Activated CD4-positive, CD25-positive, alpha-beta regulatory T cell treated with anti-CD3 and anti-CD28 coated beads, Interleukin-2, amount 50 U/mL, for 72 hours (primary cell): ENCODE measurements around the gene ZNF821.
A peak's percentile ranks its signal among the peaks of the same experiment; 100 is the strongest.
"Not testable (repeated sequence)": the region's sequence is repeated elsewhere in the genome, so short reads cannot be mapped to it uniquely, and the experiment has no call there.

Experiments
- DNase-seq: peaks from one replicate; pipeline ENCODE4 v3.0.0; 2021

The ZNF821 gene

DNA sequence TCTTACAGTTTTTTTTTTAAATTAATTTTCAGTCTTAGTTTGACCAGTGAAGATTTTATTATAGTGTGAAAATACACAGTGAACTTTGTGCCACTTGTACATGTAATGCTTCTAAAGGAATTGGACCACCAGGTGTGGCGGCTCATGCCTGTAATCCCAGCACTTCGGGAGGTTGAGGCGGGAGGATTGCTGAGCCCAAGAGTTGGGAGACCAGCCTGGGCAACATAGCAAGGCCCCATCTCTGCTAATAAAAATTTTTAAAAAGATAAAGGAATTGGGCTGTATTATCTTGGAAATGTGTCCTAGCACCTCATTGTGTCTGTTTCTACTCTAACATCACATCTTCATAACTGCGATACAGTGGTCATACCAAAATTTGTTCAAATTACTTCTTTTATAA, 15.2 kb upstream of the ZNF821 start:
- no peak for DNase-seq

DNA sequence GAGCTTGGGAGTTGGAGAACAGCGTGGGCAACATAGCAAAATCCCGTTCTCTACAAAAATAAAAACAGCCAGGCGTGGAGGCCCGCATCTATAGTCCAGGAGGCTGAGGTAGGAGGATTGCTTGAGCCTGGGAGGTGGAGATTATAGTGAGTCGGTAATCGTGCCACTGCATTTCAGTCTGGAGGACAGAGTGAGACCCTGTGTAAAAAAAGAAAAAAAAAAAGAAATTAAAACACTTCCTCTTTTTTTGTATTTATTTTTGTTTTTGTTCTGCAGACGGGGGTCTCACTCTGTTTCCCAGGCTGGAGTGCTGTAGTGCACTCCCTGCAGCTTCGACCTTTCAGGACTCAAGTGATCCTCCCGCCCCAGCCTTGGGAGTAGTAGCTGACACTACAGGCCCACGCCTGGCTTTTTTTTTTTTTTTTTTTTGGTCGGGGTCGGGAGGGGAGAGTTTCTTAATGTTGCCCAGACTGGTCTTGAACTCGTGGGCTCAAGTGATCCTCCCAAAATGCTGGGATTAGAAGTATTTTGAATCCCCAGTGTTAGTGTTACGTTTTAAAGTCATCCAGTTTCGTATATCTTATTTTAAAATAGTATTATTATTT, 12.9 kb upstream of the ZNF821 start:
- DNase-seq: no peak

DNA sequence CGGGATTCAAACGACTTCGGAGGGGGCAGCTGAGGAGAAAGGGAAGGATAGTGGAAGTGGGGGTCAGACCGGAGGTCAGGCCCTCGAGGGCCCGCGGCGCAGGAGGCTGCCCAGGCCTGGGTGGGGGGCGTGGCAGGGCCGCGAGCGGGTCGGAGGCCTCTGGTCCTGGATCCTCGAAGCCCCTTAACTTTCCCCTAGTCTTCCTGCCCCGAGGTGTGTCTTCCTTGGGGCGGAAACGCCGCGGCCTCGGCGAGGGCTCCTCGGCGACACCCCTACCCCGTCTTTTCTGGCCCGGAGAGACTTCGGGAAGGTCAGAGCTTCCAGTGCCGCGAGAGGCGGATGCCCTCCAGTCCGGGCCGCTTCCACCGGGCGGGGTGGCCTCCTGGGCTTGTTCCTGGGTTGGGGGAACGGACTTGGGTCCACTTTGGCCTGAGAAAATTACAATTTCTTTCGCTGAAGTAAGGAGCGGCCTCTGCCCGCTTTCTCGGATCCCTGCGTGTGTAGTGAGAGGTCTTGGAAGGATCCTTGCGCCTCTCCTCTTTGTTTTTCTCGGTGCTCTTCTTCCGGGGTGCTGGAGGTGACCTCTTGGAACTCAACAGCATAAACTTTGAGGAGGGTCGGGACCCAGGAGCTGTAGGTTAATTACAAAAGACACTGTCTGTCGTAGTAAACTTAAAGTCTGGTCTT, 11.8 kb upstream of the ZNF821 start:
- DNase-seq: peak; percentile 65

DNA sequence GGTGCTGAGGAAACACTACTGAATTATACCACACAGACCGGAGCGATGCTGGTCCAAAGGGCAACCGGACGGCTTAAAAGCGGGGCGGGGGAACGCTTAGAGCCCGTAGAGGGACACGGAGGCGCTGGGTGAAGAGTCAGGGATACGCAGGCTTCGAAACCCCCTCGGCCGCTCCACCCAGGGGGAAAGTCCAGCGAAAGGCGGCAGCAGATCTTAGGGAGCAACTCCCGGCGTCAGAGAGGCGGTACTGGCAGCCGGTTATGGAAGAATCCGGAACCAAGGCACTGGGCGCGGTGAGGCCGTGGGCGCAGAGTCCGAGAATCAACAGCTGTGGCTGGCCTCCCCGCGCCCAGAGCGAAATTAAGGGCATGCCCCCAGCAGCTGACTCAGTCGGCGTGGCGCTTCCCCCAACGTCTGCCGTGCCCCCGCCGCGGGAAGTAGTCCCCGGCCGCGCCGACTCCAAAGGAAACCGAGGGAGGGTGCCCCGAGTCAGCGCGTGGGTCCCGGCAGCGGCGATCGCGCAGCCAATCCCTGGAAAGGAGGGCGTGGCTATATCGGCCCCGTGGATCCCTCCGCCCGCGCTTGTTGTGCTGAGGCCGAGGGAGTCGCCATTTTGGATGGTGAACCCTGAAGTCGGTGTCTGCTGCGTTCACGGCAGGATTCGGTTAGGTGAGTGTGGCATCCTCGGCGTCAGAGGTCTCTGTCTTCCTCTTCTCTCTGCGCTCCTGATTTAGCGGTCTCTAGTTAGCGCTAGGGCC, 11.1 kb upstream of the ZNF821 start, which contains the start of gene IST1:
Gene IST1 (plus strand): TSS at position 611 of the 758 bp plus-strand sequence. CDS start 20,110 bp downstream, outside the sequence.
- DNase-seq: peak; percentile 95

DNA sequence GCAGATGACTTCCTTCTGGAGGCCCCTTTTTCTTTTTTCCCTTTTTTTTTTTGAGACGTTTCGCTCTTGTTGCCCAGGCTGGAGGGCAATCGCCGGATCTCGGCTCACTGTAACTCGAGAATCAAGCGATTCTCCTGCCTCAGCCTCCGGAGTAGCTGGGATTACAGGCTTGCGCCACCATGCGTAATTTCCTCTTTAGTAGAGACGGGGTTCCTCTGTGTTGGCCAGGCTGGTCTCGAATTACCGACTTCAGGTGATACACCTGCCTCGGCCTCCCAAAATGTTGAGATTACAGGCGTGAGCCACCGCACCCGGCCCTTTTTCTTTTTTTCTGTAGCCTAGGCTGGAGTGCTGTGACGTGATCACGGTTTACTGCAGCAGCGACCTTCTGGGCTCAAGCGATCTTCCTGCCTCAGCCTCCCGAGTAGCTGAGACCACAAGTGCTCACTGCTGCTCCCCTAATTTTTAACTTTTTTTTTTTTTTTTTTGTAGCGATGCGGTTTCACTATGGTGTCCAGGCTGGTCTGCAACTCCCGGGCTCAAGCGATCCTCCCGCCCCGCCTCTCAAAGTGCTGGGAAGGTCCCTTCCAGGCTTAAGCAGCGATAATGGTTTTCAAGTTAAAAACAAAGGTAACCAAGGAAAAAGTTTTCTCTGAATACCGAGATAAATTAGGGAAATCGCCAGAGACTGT, 10.4 kb upstream of the ZNF821 start:
- DNase-seq: peak; percentile 41

DNA sequence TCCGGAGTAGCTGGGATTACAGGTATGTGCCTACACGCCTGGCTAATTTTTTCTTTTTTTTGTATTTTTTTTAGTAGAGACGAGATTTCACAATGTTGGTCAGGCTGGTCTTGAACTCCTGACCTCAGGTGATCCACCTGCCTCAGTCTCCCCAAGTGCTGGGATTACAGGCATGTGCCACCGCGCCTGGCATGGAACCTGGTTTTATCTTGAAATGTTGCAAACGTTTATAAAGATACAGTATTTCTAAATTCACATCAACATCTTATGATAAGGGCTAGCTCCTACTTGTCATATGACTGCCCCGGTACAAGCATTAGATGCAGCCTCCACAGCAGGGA, 9.9 kb upstream of the ZNF821 start:
- DNase-seq: no peak

DNA sequence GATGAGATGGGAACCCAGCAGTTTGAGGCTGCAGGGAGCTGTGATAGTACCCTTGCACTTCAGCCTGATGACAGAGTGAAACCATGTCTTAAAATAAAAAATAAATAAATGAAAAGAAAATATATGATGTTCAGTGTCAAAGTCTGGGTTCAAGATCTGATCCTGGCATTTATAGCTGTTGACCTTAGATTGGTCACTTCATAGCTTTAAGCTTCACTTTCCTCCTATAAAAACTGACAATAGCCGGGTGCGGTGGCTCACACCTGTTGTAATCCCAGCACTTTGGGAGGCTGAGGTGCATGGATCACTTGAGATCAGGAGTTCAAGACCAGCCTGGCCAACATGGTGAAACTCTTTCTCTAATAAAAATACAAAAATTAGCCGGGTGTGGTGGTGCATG, 5.2 kb upstream of the ZNF821 start:
- no peak for DNase-seq

DNA sequence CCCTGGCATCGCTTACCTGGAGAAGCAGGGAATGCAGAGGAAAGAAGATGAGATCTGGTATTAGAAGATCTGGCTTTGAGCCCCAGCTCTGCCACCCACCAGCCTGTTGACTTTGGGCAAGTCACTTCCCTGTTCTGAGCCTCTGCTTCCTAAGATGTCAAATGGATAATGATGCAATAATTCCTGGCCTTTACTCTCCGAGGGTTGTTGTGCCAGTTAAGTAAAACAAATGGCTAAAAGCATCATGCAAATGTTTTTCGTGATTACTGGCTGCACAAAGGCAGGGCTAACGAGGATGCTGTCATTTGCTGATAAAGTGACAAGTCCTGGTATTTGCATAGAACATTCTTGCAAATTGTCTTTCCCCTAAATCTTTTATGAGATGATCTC, 1.3 kb upstream of the ZNF821 start:
- no peak for DNase-seq

DNA sequence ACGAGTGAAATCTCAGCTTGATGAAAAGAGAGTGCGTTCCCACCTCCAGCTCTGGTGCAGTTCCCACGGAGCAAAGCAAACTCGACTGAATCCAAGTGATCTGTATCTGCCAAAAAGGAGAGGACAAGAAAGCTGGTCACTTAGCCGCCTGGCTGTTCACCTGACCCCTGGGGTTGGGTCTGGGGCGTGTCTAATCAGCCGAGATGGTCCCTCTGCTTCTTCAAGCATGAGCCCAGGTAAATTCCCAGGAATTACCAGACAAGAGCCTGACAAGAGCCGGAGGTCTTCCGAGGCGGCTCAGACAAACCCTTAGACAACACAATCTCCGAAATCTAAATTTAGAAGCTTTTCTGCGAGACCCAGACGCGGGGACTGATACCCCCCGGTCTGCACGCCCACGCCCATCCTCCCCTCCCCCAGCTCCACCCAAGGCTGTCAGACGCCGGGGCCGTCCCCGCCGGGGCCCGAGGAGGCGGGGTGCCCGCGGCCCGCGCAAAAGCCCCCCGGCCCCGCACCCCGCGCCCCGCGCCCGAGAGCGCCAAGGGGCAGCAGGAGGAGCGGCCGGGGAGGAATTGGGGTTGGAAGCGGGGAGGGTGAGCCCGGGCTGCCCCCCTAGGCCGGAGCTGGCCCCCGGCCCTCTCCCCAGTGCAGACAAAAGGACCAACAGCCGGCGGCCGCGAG, 674 bp downstream of the ZNF821 start:
- peak; percentile 59 for DNase-seq

DNA sequence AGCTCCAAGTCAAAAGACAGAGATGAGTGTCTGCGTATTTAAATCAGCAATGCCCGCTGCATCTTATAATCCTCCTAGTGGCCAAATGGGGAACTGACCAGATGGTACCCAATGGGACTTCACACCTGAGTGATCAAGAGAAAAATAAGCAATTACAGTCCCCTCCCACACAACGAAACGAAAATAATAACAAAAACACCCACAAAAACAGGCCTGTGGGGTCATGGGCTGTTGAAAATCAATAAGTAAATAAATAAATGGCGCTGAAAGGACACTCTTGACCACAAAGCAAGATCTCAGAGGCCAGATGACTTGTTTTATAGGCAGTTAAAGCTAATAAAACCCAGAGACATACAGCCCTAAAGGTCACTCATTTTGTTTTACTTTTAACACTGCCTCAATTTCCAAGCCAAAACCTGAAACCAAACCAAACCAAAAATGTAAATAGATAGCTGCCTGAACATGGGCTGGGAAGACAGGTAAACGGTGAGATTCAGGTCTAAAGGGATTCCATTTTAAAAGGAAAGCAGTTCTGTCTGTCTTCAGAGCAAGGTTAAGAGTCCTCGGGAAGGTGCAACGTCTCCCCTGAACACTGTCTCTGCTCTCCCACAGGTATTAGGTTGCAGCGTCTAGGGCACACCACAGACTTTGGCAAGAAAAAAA, 1.3 kb downstream of the ZNF821 start:
- DNase-seq: peak; percentile 67

DNA sequence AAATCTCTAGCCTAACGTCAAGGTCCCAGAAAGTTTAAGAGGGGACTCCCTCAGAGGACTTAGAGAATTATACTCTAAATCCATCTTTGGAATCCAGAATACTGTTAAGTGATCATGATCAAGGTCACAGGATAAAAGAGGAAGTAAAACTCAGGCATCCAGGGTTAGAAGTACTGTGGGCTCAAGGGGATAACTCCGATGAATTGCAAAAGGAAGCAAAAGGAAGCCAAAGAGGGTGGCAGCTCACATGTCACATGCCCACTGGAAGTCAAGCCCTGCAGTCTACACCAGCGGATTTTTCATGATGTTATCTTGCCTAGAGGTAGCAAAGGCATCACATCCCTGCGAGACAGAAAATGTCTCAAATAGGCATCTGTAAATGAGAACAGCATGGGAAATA, 3.8 kb downstream of the ZNF821 start:
- no peak for DNase-seq

DNA sequence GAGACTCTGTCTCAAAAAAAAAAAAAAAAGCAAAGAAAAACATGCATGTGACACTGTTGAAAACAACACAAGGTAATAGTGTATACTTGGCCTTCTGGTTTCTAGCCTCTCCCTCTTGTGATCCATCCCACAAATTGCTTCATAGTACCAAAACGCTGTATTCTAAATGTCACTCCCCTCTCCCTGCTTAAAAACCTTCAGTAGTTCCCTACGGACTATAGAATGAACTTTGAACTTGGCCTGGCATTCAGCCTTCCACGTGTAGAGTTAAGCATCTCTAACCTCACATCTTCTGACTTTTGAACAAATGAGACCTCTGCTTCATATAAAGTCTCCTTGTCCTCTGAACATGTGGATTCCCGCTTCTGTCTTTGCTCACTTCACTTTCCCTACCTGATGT, 5.1 kb downstream of the ZNF821 start:
- DNase-seq: no peak

DNA sequence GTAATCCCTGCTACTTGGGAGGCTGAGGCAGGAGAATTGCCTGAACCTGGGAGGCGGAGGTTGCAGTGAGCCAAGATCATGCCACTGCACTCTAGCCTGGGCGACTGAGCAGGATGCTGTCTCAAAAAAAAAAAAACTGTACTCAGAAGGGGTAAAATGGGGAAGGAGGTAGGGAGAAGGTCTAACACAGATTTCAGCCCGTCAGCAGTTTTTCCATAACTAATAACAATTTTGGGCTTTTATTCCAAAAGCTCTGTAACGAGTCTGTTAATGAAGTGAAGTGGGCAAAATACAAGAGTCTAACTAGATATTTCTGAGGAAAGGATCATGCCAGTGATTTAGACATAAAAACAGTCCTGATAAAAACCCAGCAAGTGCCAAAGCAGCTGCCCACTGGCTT, 10.8 kb downstream of the ZNF821 start:
- no peak for DNase-seq

DNA sequence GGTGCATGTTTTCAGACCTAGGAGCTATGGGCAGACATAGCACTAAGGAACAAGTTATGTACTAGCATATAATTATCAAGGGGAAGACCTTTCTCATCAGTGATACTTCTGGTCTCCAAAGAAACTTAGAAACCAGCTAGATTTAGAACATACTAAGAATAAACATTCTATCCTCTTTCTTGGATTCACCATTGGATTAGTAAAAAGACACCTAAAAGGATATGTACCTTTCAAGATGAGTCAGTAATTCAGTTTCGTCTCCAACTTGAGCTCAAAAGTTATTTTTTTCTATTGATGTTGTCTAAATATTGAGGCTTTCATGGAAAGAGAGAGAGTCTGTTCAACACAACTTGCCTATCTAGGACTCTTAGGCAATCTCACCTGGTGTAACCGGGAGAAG, 13.2 kb downstream of the ZNF821 start:
- DNase-seq: no peak

DNA sequence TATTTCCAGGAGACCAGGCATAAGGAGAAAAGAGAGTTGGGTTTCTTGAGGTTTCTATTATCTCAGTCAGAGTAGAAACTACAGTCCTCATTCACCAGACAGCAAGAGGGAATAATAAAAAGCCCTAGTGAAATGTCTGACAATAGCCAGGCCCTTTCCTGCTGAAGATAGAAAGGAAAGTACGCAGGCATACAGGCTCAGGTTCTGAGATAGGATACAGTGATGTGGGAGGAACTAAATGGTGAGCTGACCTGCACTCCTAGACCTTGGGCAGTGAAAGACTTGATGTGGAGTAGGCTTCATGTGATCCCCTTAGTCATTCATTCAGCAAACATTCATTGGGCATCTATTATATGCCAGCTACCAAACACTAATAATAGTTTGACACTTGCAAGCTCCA, 14.9 kb downstream of the ZNF821 start:
- DNase-seq: no peak

DNA sequence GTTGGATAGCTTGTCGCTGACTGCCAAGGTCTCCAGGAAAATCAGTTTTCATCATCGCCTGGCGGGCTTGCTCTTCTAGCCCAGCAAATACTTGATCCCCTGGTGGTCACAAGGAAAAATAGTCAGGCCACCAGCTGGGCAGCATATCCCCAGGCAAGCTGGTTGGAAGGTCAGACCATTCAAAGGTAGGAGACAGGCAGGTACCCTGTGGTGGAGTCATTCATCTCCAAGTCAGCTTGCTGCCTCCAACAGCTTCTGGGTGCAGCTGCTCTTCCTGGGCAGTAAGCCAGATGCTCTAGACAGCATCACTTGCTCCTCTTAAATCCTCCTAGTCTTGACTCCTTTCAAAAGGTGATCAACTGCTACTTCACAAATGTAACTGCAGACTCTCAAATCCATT, 16.0 kb downstream of the ZNF821 start:
- DNase-seq: no peak

DNA sequence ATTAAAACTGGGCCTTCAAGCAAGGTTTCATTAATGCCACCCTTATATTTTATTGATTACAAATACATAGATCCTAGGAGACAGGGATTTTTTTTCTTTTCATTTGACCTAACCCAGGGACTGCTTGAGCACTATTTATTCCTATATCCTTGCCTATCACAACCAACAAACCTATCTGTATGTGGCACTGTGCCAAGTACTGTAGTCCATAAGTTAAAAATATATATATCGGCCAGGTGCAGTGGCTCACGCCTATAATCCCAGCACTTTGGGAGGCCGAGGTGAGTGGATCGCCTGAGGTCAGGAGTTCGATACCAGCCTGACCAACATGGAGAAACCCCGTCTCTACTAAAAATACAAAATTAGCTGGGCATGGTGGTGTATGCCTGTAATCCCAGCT, 16.8 kb downstream of the ZNF821 start:
- DNase-seq: not testable (repeated sequence)

DNA sequence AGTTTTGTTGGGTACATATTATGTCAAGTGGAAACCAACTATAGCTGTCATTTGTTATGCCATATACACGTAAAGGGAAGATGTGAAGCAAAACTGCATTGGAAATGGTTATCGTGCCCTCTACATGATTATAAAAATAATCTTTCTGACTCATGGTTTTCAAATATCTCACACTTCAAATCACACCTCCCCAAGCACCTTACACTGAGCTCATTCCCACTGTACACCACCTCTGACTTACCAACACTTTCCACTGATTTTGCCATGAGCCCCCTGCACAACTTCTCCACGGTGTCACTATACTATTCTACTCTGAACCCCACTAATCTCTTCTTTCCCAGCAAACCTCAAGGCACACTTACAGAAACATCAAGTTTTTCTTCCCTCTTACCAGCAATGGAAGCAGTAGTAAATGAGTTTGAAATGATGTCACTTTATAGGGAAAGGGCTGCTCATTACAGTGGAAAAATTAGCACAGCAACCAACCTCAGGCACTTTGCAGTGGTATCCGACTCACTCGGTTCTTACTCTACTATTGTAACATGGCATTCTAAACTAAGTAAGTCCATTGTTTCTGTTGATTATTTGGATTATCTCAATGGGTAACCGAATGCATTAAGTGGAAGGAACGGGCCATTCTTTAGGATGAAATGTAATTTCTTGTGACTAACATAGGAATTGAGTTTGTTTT, 18.7 kb downstream of the ZNF821 start:
- no peak for DNase-seq

DNA sequence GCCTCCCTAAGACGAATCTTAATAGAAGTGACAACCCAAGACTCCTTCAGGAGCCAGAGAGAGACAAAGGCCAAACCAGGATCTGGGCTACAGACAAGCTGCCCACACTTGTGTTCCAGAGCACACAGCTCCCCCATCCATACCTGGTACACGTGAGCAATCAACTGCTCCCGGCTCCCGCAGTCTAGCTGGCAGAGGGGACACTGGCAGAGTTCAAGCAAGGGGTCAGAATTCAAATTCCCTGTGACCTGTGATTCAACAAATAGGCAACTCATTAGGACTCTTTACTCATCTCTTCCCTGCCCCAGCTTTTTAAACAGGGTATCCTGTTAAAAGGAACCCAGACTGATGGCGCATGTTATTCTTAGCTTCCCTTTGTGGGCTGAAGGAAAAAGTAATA, 20.0 kb downstream of the ZNF821 start:
- DNase-seq: no peak

DNA sequence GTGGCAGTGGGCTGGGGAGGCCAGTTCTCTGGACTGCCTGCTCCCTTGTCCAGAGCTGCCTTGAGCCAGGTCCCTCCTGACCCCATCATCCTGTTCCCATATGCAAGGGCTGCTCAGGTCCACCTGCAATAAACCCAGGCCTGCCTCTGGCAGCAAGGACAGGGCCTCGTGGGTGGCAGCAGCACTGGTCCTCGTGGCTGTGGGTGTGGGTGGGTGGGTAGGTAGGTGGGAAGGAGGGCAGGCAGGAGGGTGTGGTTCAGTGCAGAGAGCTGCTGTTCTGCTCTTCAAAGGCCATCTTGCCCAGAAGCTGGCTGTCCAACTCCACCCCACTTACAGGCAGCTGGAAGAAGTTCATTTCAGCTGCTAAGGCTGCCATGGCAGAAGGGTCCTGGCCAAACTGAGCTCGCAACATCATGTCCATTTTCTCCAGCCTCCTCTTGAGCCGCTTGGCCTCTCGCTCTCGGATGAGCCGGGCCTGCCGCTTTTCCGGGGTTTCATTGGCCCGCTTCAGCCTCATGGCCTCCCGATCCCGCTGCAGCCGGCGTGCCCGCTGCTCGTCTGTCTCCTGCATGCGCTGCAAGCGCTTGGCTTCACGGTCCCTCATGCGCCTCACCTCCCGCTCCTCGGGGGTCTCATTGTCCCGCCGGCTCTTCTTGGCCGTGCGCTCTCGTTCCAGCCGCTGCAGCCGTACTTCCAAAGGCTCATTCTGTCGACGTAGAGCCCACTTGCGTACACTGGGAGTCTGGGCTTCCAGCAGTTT, 24.0 kb downstream of the ZNF821 start:
- no peak for DNase-seq
